ENCODE data around the gene VIPR2. TPM values are rescaled to one million over a fixed set of nuclear protein-coding genes. Genes with fewer than 3 reads are reported as not detected.

VIPR2 gene
- polyA plus RNA-seq, 3 donors = not detected

DNA sequence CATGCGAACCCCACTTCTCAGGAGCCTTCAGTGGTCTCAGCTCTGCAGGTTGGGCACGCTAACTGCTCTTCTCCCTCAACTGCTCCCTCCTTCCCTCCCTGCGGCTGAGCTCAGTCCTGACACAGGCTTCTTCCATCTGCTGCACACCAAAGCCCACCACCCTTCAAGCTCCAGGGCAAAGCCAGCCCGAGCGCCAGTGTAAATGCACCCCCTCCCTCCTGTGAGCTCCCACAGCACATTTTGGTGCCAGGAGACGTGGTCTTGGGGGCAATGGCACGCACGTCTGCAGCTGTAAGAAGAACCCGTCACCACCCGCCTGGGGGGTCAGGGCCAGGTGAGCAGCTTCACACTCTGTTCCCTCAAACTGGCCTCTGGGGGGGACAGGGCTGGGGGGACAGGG lies 15.9 kb downstream of the VIPR2 start:
- Histone ChIP-seq H3K27ac (ENCODE audit: low read depth in 1 of 2, low read length in 2 of 2) (no peak overlapping the region), H3K36me3 (replicated peaks in 1 of 2; ENCODE audit: control insufficient read depth in 1 of 2, insufficient read depth in 2 of 2, low read length in 2 of 2) (no peaks in the 10 kb centered on the region), H3K27me3 (ENCODE audit: control insufficient read depth in 2 of 2, insufficient read depth in 2 of 2, low read length in 2 of 2) (no peaks in the 10 kb centered on the region), H3K4me1 (ENCODE audit: control insufficient read depth in 1 of 2, insufficient read depth in 2 of 2, low read length in 2 of 2) (no peaks in the 10 kb centered on the region), H3K9me3 (replicated peaks in 1 of 2; ENCODE audit: control insufficient read depth in 1 of 2, insufficient read depth in 1 of 2, low read length in 2 of 2) (no peaks in the 10 kb centered on the region), H2AFZ (ENCODE audit: insufficient read depth, low read depth, low read length, poor library complexity, severe bottlenecking) (no peak overlapping the region), H3K9ac (ENCODE audit: insufficient read depth, low read length, poor library complexity, severe bottlenecking) (no peak overlapping the region), H3K4me2 (replicated peaks; ENCODE audit: extremely low read depth, low read length, poor library complexity, severe bottlenecking) (no peak overlapping the region), H4K20me1 (ENCODE audit: insufficient read depth, low read length) (no peaks in the 10 kb centered on the region), H3K4me3 (replicated peaks in 1 of 3; ENCODE audit: low read depth in 2 of 3, low read length in 3 of 3) (no peak overlapping the region), H3K79me2 (ENCODE audit: insufficient read depth, low read length) (no peaks in the 10 kb centered on the region)
- H3K27me3 Mint-ChIP-seq (ENCODE audit: low read depth in 3 of 3) = peaks cover 1 to 10% (median 2%) of the 10 kb centered on the region in 3 donors
- TF ChIP-seq, protein P1, sequence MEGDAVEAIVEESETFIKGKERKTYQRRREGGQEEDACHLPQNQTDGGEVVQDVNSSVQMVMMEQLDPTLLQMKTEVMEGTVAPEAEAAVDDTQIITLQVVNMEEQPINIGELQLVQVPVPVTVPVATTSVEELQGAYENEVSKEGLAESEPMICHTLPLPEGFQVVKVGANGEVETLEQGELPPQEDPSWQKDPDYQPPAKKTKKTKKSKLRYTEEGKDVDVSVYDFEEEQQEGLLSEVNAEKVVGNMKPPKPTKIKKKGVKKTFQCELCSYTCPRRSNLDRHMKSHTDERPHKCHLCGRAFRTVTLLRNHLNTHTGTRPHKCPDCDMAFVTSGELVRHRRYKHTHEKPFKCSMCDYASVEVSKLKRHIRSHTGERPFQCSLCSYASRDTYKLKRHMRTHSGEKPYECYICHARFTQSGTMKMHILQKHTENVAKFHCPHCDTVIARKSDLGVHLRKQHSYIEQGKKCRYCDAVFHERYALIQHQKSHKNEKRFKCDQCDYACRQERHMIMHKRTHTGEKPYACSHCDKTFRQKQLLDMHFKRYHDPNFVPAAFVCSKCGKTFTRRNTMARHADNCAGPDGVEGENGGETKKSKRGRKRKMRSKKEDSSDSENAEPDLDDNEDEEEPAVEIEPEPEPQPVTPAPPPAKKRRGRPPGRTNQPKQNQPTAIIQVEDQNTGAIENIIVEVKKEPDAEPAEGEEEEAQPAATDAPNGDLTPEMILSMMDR (IDR thresholded peaks at IDR 0.05) = no peak
- H3K4me3 Mint-ChIP-seq = no peak overlapping the region
- H3K4me1 Mint-ChIP-seq = no peaks in the 10 kb centered on the region
- intact Hi-C loops (cut with micrococcal nuclease) = no loop called here
- H3K9me3 Mint-ChIP-seq = no peaks in the 10 kb centered on the region
- WGBS (ENCODE audit: insufficient coverage) = 98% methylated on average over 5 of the region's 10 CpGs
- no peaks in the 10 kb centered on the region for H3K36me3 Mint-ChIP-seq
- no peak overlapping the region for H3K27ac Mint-ChIP-seq
- DNase-seq = no peak

DNA sequence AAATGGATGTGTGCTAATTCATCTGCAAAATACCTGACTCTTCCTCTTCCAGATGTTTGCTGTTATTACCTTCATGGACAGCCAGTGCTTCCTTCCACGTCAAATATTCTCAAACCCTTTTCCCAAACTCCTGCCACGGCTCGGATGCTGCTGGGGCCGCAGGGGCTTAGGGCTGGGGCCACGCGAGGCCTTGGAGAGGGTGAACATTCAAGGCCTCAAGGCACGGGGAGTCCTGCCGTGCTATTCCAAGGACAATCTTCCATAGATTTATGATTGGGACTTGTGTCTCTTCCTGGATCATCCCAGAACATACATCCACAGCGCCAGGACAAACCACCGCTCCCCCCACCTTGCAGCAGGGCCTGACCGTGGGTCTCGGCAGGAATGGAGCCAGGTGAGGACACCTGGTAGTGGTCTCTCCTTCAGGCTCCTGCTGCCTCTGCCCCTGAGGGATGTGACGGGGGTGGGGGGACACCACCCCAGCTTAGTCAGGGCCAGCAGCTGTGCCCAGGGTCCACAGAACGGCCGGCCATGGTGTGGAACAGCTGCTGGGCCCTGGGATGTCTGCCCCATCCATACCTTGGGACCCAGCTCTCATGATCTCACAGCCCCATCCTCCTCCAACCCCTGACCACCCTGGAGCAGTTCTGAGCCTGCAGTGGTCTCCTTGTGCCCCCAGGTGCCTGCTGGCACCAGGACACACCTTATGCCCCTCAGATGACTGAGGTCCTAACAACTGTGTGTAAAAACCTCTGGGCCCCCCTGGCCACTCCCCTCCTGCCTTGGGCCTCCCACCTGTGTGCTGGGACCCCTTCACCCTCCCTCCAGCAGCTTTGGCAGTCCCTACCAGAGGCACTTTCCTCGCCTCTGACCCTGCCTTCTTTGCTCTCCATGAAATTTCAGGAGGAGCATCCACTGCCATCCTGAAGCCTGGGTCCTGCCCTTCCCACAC lies 16.7 kb downstream of the VIPR2 start:
- intact Hi-C loops (cut with micrococcal nuclease) = no loop called here
- Mint-ChIP-seq H3K36me3 (no peaks in the 10 kb centered on the region), H3K27ac (no peak overlapping the region), H3K4me1 (no peaks in the 10 kb centered on the region), H3K27me3 (ENCODE audit: low read depth in 3 of 3) (peaks cover 1 to 10% (median 2%) of the 10 kb centered on the region in 3 donors), H3K9me3 (peaks cover 0 to under 1% (median 0%) of the 10 kb centered on the region in 7 donors), H3K4me3 (no peak overlapping the region)
- no peaks in the 10 kb centered on the region for H3K27me3 ChIP-seq (ENCODE audit: control insufficient read depth in 2 of 2, insufficient read depth in 2 of 2, low read length in 2 of 2)
- no peaks in the 10 kb centered on the region for H3K79me2 ChIP-seq (ENCODE audit: insufficient read depth, low read length)
- TF ChIP-seq, protein P1 (IDR thresholded peaks at IDR 0.05) = no peak
- DNase-seq = no peak
- WGBS (ENCODE audit: insufficient coverage) = 94% methylated on average over 8 of the region's 16 CpGs
- H2AFZ ChIP-seq (ENCODE audit: insufficient read depth, low read depth, low read length, poor library complexity, severe bottlenecking) = no peak overlapping the region
- H3K4me1 ChIP-seq (ENCODE audit: control insufficient read depth in 1 of 2, insufficient read depth in 2 of 2, low read length in 2 of 2) = no peaks in the 10 kb centered on the region
- no peaks in the 10 kb centered on the region for H3K36me3 ChIP-seq (replicated peaks in 1 of 2; ENCODE audit: control insufficient read depth in 1 of 2, insufficient read depth in 2 of 2, low read length in 2 of 2)
- H3K27ac ChIP-seq (ENCODE audit: low read depth in 1 of 2, low read length in 2 of 2) = no peak overlapping the region
- no peaks in the 10 kb centered on the region for H4K20me1 ChIP-seq (ENCODE audit: insufficient read depth, low read length)
- H3K4me2 ChIP-seq (replicated peaks; ENCODE audit: extremely low read depth, low read length, poor library complexity, severe bottlenecking) = no peak overlapping the region
- no peak overlapping the region for H3K4me3 ChIP-seq (replicated peaks in 1 of 3; ENCODE audit: low read depth in 2 of 3, low read length in 3 of 3)
- no peaks in the 10 kb centered on the region for H3K9me3 ChIP-seq (replicated peaks in 1 of 2; ENCODE audit: control insufficient read depth in 1 of 2, insufficient read depth in 1 of 2, low read length in 2 of 2)
- H3K9ac ChIP-seq (ENCODE audit: insufficient read depth, low read length, poor library complexity, severe bottlenecking) = no peak overlapping the region

Data from CD14-positive monocyte (primary cell).